WI38 (cell line): ENCODE measurements around the gene XBP1.
A peak's percentile ranks its signal among the peaks of the same experiment; 100 is the strongest.

Experiments used
- H3K4me3 ChIP-seq: 2 replicates; pipeline ENCODE4 v1.5.1; 2011; ENCODE audit warnings: low read depth, mild to moderate bottlenecking, control low read depth, low read length
- TF ChIP-seq, protein P1 (sequence below): IDR thresholded peaks from 2 replicates; pipeline ENCODE4 v1.5.1; 2012; ENCODE audit warnings: low read depth, mild to moderate bottlenecking, control low read depth, low read length

XBP1 gene

DNA sequence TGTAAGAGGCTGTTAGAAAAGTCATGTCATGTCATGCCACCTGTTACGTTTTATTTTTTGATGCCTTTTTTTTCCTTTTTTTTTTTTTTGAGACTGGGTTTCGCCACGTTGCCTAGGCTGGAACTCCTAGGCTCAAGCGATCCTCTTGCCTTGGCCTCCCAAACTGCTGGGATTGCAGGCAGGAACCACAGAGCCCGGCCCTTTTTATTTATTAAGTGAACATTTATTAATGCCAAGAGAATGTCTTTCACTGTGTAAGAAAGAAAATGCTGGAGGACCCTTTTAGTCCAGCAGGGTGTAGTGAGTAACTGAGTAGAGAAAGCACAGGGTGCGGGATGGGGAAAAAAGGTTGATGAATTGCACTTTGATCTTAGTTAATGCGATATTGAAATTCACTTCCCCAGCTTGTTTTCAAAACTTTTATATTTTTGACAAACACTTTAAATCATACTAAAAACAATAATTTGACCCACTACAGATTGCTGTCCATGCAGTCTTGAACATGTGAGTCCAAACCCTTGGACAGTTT is 2.3 kb upstream of the XBP1 start:
- TF ChIP-seq, protein P1, sequence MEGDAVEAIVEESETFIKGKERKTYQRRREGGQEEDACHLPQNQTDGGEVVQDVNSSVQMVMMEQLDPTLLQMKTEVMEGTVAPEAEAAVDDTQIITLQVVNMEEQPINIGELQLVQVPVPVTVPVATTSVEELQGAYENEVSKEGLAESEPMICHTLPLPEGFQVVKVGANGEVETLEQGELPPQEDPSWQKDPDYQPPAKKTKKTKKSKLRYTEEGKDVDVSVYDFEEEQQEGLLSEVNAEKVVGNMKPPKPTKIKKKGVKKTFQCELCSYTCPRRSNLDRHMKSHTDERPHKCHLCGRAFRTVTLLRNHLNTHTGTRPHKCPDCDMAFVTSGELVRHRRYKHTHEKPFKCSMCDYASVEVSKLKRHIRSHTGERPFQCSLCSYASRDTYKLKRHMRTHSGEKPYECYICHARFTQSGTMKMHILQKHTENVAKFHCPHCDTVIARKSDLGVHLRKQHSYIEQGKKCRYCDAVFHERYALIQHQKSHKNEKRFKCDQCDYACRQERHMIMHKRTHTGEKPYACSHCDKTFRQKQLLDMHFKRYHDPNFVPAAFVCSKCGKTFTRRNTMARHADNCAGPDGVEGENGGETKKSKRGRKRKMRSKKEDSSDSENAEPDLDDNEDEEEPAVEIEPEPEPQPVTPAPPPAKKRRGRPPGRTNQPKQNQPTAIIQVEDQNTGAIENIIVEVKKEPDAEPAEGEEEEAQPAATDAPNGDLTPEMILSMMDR = no peak
- no peak overlapping the region for H3K4me3 ChIP-seq

DNA sequence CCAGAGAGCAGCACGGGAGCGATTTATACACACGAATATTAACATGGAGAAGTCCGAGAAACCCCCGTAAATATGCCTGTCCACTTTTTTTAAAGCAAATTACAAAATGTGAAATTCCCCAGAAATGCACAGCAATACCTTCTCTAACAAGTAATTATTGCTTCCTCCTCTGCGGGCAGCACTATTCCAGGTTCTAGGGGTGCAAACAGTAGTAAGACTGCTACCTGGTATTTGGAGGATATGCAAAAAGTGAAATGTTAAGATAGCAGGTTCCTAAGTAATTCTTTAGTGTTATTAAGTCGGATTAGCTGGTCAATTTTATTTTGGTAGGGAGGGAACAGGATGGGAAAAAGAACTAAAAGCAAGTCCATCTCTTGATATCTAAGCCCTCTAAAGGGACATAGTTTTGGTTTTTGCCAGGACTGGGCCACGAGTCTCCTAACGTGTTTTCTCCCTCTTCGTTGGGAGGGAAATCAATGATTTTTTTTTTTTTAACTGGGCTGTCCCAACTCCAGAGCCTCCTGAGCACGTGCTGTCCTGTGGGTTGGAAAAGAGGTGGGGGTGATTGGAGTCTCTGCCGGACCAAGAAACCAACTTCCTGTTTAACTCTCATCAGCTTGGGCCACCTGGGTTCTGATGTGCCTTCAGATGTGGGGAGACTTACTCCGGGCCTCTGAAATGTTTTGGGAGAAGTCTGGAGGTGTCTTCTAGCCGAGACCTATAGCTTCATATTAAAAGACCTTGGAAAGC is 1.7 kb upstream of the XBP1 start:
- H3K4me3 ChIP-seq = no peak overlapping the region
- TF ChIP-seq, protein P1 = no peak

DNA sequence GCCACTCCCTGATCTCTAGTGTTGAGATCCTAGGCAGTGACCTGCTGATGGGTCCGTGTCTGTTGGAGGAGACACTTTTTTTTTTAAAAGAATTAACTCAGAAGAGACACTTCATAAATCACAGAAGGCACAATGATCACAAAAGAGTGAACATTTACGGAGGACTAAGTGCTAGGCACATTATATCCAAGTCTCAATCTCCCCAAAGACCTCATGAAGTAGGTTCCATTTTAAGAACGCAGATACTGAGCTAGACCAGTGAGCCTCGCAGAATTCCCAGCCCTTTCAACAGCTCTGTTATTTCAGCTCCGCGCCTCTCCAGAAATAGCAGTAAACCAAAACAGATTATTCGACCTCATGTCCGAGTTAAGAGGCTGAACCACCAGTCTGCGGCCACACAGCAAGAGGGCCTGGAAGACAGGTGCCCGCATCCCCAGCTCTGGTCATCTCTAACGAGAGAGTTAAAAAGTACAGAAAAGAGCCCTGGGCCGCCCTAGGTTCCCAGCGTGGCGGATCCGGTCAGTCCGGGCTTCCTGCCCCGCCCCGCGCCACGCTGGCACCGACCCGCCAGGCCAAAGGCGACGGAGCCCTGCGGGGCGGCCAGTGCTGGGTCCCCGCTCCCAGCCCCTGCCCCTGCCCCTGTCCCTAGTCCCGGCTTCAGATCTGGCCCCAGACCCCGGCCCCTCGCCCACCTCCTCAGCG is 612 bp downstream of the XBP1 start:
- H3K4me3 ChIP-seq = peak overlapping the region; percentile 98
- TF ChIP-seq, protein P1 = no peak

DNA sequence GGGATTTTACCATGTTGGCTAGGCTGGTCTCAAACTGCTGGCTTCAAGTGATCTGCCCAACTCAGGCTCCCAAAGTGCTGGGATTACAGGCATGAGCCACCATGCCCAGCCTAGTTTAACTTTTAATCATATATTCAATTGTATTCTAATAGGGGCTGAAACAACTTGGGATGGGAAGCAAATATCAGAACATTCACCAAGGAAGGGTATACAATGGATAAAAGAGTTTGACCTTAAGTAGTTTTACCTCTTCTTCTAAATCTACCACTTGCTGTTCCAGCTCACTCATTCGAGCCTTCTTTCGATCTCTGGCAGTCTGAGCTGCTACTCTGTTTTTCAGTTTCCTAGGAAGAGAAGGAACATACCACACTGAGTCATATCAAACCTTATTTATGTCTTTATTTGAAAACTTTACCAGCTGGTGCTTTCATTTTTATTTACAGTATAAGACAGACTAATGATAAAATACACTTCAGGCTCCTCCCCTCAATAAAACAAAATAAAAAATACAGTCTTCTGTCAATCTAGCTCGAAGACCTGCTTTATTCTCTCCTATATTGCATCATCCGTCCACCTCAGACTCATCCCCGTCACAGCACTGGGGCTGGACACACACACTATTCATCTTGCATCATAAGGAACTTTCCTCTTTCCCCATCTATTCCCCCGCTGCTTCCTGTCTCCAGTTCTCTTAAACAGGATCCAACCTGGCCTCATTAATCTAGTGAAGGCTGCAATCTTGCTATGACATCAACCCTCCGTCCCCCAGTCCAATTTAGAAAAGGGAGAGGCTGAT is 1.4 kb downstream of the XBP1 start:
- peak overlapping the region; percentile 98 for H3K4me3 ChIP-seq
- TF ChIP-seq, protein P1 = no peak

DNA sequence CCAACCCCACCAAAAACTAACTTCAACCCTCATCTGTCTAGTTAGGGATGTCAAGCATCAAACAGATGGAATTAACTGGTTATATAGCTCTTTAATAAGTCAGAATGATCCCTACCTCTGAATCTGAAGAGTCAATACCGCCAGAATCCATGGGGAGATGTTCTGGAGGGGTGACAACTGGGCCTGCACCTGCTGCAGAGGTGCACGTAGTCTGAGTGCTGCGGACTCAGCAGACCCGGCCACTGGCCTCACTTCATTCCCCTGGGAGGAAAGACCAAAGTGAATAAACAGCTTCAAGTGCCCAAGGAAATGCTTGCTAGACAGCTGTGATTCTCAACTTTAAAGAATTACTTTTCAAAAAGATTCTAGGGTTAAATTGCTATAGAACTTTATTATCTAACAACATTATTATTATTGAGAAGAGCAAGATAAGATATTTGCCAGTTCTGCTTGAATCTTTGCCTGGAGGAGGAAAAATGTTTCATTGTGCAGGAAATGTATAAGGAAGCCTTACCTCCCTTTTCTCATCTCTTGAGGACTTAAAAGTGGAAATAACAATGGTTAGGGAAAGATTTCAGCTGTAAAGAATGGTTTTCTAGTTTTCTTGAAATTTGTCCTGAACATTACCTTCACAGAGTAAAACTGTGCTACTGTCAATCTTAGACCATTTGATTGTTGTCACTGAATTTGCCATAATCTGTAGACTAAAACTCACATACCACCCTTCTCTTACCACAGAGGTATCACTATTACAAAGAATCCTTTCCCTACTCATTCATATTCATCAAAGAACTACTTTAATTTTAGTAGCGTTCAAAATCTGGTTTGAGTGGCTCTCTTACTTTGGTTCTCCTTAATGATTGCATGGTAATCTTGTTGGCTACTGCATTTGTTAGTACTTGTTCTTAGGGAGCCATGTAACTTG is 4.2 kb downstream of the XBP1 start:
- TF ChIP-seq, protein P1 = no peak

DNA sequence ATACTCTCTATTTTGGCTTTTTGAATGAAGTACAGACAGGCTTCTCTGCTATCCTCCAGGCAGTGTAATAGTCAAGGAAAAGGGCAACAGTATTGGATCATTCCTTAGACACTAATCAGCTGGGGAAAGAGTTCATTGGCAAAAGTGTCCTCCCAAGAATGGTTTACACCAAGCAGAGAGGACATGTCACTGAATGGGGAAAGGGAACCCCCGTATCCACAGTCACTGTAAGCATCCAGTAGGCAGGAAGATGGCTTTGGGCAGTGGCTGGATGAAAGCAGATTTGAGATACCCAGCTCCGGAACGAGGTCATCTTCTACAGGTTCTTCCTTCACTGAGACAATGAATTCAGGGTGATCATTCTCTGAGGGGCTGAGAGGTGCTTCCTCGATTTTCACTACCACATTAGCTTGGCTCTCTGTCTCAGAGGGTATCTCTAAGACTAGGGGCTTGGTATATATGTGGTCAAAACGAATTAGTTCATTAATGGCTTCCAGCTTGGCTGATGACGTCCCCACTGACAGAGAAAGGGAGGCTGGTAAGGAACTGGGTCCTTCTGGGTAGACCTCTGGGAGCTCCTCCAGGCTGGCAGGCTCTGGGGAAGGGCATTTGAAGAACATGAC is 5.2 kb downstream of the XBP1 start:
- H3K4me3 ChIP-seq = no peak overlapping the region
- TF ChIP-seq, protein P1 = no peak

More for the DNA sequence above, 4.2 kb downstream of the XBP1 start:
- H3K4me3 ChIP-seq = no peak overlapping the region
